Liver (tissue), 9 donors: Measurements from ENCODE around the gene OSTC. TPM values are rescaled to one million over a fixed set of nuclear protein-coding genes. Genes with fewer than 3 reads are reported as not detected.
A peak's percentile ranks its signal among the peaks of the same experiment; 100 is the strongest.

Experiments
- DNase-seq: peaks from one replicate; pipeline ENCODE4 v3.0.0-alpha.2; 2017; ENCODE audit warnings: low spot score
- H3K27ac ChIP-seq, 2 donors: one replicate each; pipeline ENCODE4 v1.7.0; 2013; ENCODE audit warnings: inconsistent platforms in 2 of 2, low read length in 2 of 2, control low read depth in 1 of 2, low read depth in 1 of 2, mild to moderate bottlenecking in 1 of 2
- H3K27me3 ChIP-seq, 4 donors: one replicate each; pipeline versions ENCODE4 v1.6.1 to v1.7.0; 2013; ENCODE audit warnings: low read length in 3 of 4, inconsistent platforms in 1 of 4, mild to moderate bottlenecking in 1 of 4, moderate library complexity in 1 of 4; ENCODE audit not compliant: control insufficient read depth in 4 of 4, insufficient read depth in 4 of 4
- H3K36me3 ChIP-seq, 4 donors: one replicate each; pipeline versions ENCODE4 v1.6.1 to v1.7.0; 2013; ENCODE audit warnings: low read length in 3 of 4, mild to moderate bottlenecking in 3 of 4, low read depth in 1 of 4, moderate library complexity in 1 of 4; ENCODE audit not compliant: control insufficient read depth in 4 of 4, insufficient read depth in 3 of 4
- H3K4me1 ChIP-seq, 4 donors: one replicate each; pipeline versions ENCODE4 v1.6.1 to v1.7.0; 2013; ENCODE audit warnings: low read length in 3 of 4, mild to moderate bottlenecking in 3 of 4, moderate library complexity in 1 of 4; ENCODE audit not compliant: control insufficient read depth in 4 of 4, insufficient read depth in 4 of 4
- H3K4me3 ChIP-seq, 3 donors: one replicate each; pipeline versions ENCODE4 v1.6.1 to v1.7.0; 2013; ENCODE audit warnings: low read length in 3 of 3, control low read depth in 1 of 3, low read depth in 1 of 3, mild to moderate bottlenecking in 1 of 3
- H3K9ac ChIP-seq, 2 donors: one replicate each; pipeline ENCODE4 v1.7.0; 2013; ENCODE audit warnings: low read length in 2 of 2, mild to moderate bottlenecking in 2 of 2, moderate library complexity in 2 of 2, control low read depth in 1 of 2, low read depth in 1 of 2
- H3K9me3 ChIP-seq, 4 donors: one replicate each; pipeline versions ENCODE4 v1.6.1 to v1.7.0; 2013; ENCODE audit warnings: low read length in 3 of 4; ENCODE audit not compliant: control insufficient read depth in 4 of 4
- ATF3 ChIP-seq: IDR thresholded peaks from 2 replicates; pipeline ENCODE4 v1.6.1; 2016; ENCODE audit warnings: antibody characterized with exemption
- CTCF ChIP-seq: fragments of 150-350 bp; IDR thresholded peaks from 2 replicates; pipeline ENCODE4 v1.5.1; 2017; ENCODE audit warnings: improper control_type of control experiment, low read depth, low read length; ENCODE audit not compliant: missing input control
- EGR1 ChIP-seq, 2 donors: IDR thresholded peaks; 2 replicates each; pipeline ENCODE4 v1.6.1; 2016 to 2018; ENCODE audit warnings: antibody characterized with exemption in 2 of 2, low read depth in 2 of 2
- FOXA2 ChIP-seq: IDR thresholded peaks from 2 replicates; pipeline ENCODE4 v1.6.1; 2016; ENCODE audit warnings: antibody characterized with exemption
- HNF4A ChIP-seq, 2 donors: conservative IDR thresholded peaks; 2 replicates each; pipeline ENCODE4 v1.6.1; 2016; ENCODE audit warnings: antibody characterized with exemption in 2 of 2, mild to moderate bottlenecking in 2 of 2
- JUND ChIP-seq, 2 donors: IDR thresholded peaks; 2 replicates each; pipeline ENCODE4 v1.6.1; 2016; ENCODE audit warnings: antibody characterized with exemption in 2 of 2
- MAX ChIP-seq: IDR thresholded peaks from 2 replicates; pipeline ENCODE4 v1.6.1; 2016; ENCODE audit warnings: antibody characterized with exemption
- NR2F2 ChIP-seq: IDR thresholded peaks from 2 replicates; pipeline ENCODE4 v1.6.1; 2016; ENCODE audit warnings: antibody characterized with exemption
- RAD21 ChIP-seq, 2 donors: IDR thresholded peaks; 2 replicates each; pipeline ENCODE4 v1.6.1; 2016; ENCODE audit warnings: antibody characterized with exemption in 2 of 2, mild to moderate bottlenecking in 2 of 2
- REST ChIP-seq: IDR thresholded peaks from 2 replicates; pipeline ENCODE4 v1.6.1; 2016; ENCODE audit warnings: antibody characterized with exemption, mild to moderate bottlenecking
- RXRA ChIP-seq, 2 donors: IDR thresholded peaks; 2 replicates each; pipeline ENCODE4 v1.6.1; 2017 to 2018; ENCODE audit warnings: antibody characterized with exemption in 2 of 2, mild to moderate bottlenecking in 1 of 2
- SP1 ChIP-seq: IDR thresholded peaks from 2 replicates; pipeline ENCODE4 v1.6.1; 2018; ENCODE audit warnings: antibody characterized with exemption, mild to moderate bottlenecking
- TAF1 ChIP-seq: conservative IDR thresholded peaks from 2 replicates; pipeline ENCODE4 v1.6.1; 2016; ENCODE audit warnings: antibody characterized with exemption, mild to moderate bottlenecking
- YY1 ChIP-seq: IDR thresholded peaks from 2 replicates; pipeline ENCODE4 v1.6.1; 2016; ENCODE audit warnings: antibody characterized with exemption, mild to moderate bottlenecking
- ZBTB33 ChIP-seq: IDR thresholded peaks from 2 replicates; pipeline ENCODE4 v1.6.1; 2016; ENCODE audit warnings: antibody characterized with exemption
- WGBS: extraction: QIAGEN DNeasy Blood & Tissue Kit; methylation state at CpG from one replicate; pipeline ENCODE4 v1.1.7; 2013; 5-methylcytosine and 5-hydroxymethylcytosine counted together
- polyA plus RNA-seq, 2 donors: library from polyadenylated mRNA; stranded (reverse) in 1 of 2; unstranded in 1 of 2; fragments of 200-250 nt in 1 of 2; fragments of >200 nt in 1 of 2; fragmentation: Nextera tagmentation in 1 of 2; extraction: Ambion mirVana in 1 of 2; gene quantifications; one replicate each; pipeline versions ENCODE4 v1.2.1 to v1.2.3, GENCODE V29; 2013 to 2015
- total RNA-seq, 2 donors: library from RNA; depleted of rRNA; stranded (reverse); fragments of >200 nt; gene quantifications; one replicate each; pipeline ENCODE4 v1.2.3, GENCODE V29; 2014
- donor health status: healthy.
- donor health status: healthy.
- donor health status: healthy.
- donor health status: healthy.
- donor health status: healthy.

OSTC gene
- total and polyA plus RNA-seq, 4 donors: 113 to 148 (median 143) TPM

GRCh38 chr4:108693211-108693610 lies 42.8 kb downstream of the OSTC start:
- no peak overlapping the region for H3K27ac ChIP-seq
- no peak overlapping the region for H3K9ac ChIP-seq
- no peaks in the 10 kb centered on the region for H3K9me3 ChIP-seq
- no peaks in the 10 kb centered on the region for H3K27me3 ChIP-seq
- H3K4me1 ChIP-seq: peaks cover 0 to 35% (median 25%) of the 10 kb centered on the region in 4 donors
- DNase-seq: no peak
- H3K4me3 ChIP-seq: no peak overlapping the region
- TF ChIP-seq RXRA (IDR thresholded peaks at IDR 0.05) (no peak), SP1 (no peak), ZBTB33 (no peak), JUND (IDR thresholded peaks at IDR 0.05) (no peak), RAD21 (IDR thresholded peaks at IDR 0.05) (peak in 1 of 2 donors; percentile 39)
- WGBS: 78% methylated on average over 3 of the region's 3 CpGs
- H3K36me3 ChIP-seq: no peaks in the 10 kb centered on the region

- TF ChIP-seq MAX: no peak
- no peak for TF ChIP-seq RAD21 (IDR thresholded peaks at IDR 0.05)
- TF ChIP-seq HNF4A (conservative IDR thresholded peaks at IDR 0.05): no peak
- TF ChIP-seq SP1: no peak
- no peak for TF ChIP-seq YY1
- no peak for TF ChIP-seq REST
- H3K27me3 ChIP-seq: no peaks in the 10 kb centered on the region
- H3K4me3 ChIP-seq: no peak overlapping the region
- no peak for DNase-seq
- H3K9ac ChIP-seq: no peak overlapping the region
- H3K9me3 ChIP-seq: no peaks in the 10 kb centered on the region
- 74% methylated on average over 3 of the region's 3 CpGs for WGBS
- H3K36me3 ChIP-seq: no peaks in the 10 kb centered on the region
- H3K4me1 ChIP-seq: peaks cover 0 to 39% (median 27%) of the 10 kb centered on the region in 4 donors
- no peak overlapping the region for H3K27ac ChIP-seq
Observed at GRCh38 chr4:108693819-108694218, 43.4 kb downstream of the OSTC start.

GRCh38 chr4:108694423-108694822 lies 44.0 kb downstream of the OSTC start:
- Histone ChIP-seq H3K36me3 (no peaks in the 10 kb centered on the region), H3K27ac (no peak overlapping the region), H3K4me1 (peaks cover 0 to 39% (median 27%) of the 10 kb centered on the region in 4 donors), H3K9ac (no peak overlapping the region), H3K9me3 (no peaks in the 10 kb centered on the region), H3K4me3 (no peak overlapping the region), H3K27me3 (no peaks in the 10 kb centered on the region)
- 29% methylated on average over 3 of the region's 3 CpGs for WGBS
- no peak for DNase-seq
- TF ChIP-seq FOXA2 (no peak), CTCF (no peak), NR2F2 (no peak), TAF1 (no peak), MAX (no peak), HNF4A (conservative IDR thresholded peaks at IDR 0.05) (peak; percentile 81 to 82), RXRA (IDR thresholded peaks at IDR 0.05) (peak; percentile 92 to 95), JUND (IDR thresholded peaks at IDR 0.05) (peak in 1 of 2 donors; percentile 49), RAD21 (IDR thresholded peaks at IDR 0.05) (peak; percentile 30 to 59), ATF3 (no peak), EGR1 (IDR thresholded peaks at IDR 0.05; ENCODE audit: low read depth in 2 of 2) (no peak), SP1 (peak; percentile 76), REST (no peak)
